NCI-H146 treated with DMSO at 0.1 percent for 48 hours (cell line): ENCODE results near the gene ZNF518A.

Source experiments
- DNase-seq: peaks from one replicate; lab custom pipeline; 2025; ENCODE audit not compliant: unreplicated experiment; lab: John Stamatoyannopoulos, UW

ZNF518A gene

GRCh38 chr10:96129387-96130325, at the start of gene ZNF518A:
TSS of gene ZNF518A (plus strand) at chr10:96130297. CDS start at chr10:96156323, 26,026 bp downstream.
- DNase-seq, result peak; percentile 91

GRCh38 chr10:96082153-96082552, 47.9 kb upstream of the ZNF518A start:
- no peak for DNase-seq

- no peak for DNase-seq
Measured at GRCh38 chr10:96082748-96083147, 47.3 kb upstream of the ZNF518A start.

- no peak for DNase-seq
Measured at GRCh38 chr10:96089116-96089515, 41.0 kb upstream of the ZNF518A start.

- DNase-seq, result peak; percentile 86
Measured at GRCh38 chr10:96089670-96090462, 40.2 kb upstream of the ZNF518A start.

- no peak for DNase-seq
Measured at GRCh38 chr10:96090463-96090800, 39.7 kb upstream of the ZNF518A start.

- DNase-seq, result no peak
Measured at GRCh38 chr10:96092999-96093767, 36.9 kb upstream of the ZNF518A start.

- no peak for DNase-seq
Measured at GRCh38 chr10:96093948-96094347, 36.1 kb upstream of the ZNF518A start.

GRCh38 chr10:96096958-96097357, 33.1 kb upstream of the ZNF518A start:
- DNase-seq, result no peak

- no peak for DNase-seq
Measured at GRCh38 chr10:96097865-96098264, 32.2 kb upstream of the ZNF518A start.

GRCh38 chr10:96107623-96108038, 22.5 kb upstream of the ZNF518A start:
- no peak for DNase-seq

- DNase-seq, result no peak
Measured at GRCh38 chr10:96112531-96112930, 17.6 kb upstream of the ZNF518A start.

- peak; percentile 36 for DNase-seq
Measured at GRCh38 chr10:96118604-96119450, 11.3 kb upstream of the ZNF518A start.

- no peak for DNase-seq
Measured at GRCh38 chr10:96122824-96123223, 7.3 kb upstream of the ZNF518A start.

GRCh38 chr10:96124230-96125141, 5.6 kb upstream of the ZNF518A start:
- DNase-seq, result peak; percentile 42

GRCh38 chr10:96125142-96125515, 5.0 kb upstream of the ZNF518A start:
- DNase-seq, result no peak

- peak; percentile 76 for DNase-seq
Measured at GRCh38 chr10:96130326-96130995, 364 bp downstream of the ZNF518A start.

- no peak for DNase-seq
Measured at GRCh38 chr10:96131621-96132020, 1.5 kb downstream of the ZNF518A start.

- DNase-seq, result no peak
Measured at GRCh38 chr10:96133135-96133534, 3.0 kb downstream of the ZNF518A start.
